22Rv1 (cell line): ENCODE results near the gene COL12A1.

Experiments used
- H3K27ac ChIP-seq: fragments of 450-650 bp; 2 replicates; pipeline ENCODE4 v1.5.1; 2017
- ZFX ChIP-seq: fragments of 450-650 bp; IDR thresholded peaks from 2 replicates; pipeline ENCODE4 v1.6.1; 2017; ENCODE audit warnings: antibody characterized with exemption, borderline replicate concordance
- TF ChIP-seq, protein P1 (sequence below): fragments of 450-650 bp; IDR thresholded peaks from 2 replicates; pipeline ENCODE4 v1.5.1; 2017; ENCODE audit warnings: mild to moderate bottlenecking

The COL12A1 gene

DNA sequence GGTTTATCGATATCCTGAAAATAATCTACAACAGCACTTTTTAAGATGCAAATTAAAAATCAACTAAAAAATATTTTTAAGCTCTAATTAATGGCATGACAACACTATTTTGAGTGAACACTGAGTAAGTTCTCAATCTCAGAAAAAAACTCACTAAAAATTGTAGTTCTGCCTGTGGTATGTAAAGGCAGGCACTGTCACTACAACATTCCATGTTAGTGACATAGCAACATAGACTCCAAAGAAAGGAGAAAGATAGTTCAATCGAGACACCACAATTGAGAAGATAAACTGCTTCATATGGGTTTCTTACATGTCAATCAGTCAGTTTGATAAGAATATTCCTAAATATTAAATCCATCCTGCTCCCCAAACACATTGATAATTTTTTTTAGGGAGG, 38.0 kb downstream of the COL12A1 start:
- no peak overlapping the region for H3K27ac ChIP-seq
- no peak for TF ChIP-seq ZFX
- TF ChIP-seq, protein P1, sequence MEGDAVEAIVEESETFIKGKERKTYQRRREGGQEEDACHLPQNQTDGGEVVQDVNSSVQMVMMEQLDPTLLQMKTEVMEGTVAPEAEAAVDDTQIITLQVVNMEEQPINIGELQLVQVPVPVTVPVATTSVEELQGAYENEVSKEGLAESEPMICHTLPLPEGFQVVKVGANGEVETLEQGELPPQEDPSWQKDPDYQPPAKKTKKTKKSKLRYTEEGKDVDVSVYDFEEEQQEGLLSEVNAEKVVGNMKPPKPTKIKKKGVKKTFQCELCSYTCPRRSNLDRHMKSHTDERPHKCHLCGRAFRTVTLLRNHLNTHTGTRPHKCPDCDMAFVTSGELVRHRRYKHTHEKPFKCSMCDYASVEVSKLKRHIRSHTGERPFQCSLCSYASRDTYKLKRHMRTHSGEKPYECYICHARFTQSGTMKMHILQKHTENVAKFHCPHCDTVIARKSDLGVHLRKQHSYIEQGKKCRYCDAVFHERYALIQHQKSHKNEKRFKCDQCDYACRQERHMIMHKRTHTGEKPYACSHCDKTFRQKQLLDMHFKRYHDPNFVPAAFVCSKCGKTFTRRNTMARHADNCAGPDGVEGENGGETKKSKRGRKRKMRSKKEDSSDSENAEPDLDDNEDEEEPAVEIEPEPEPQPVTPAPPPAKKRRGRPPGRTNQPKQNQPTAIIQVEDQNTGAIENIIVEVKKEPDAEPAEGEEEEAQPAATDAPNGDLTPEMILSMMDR: no peak

DNA sequence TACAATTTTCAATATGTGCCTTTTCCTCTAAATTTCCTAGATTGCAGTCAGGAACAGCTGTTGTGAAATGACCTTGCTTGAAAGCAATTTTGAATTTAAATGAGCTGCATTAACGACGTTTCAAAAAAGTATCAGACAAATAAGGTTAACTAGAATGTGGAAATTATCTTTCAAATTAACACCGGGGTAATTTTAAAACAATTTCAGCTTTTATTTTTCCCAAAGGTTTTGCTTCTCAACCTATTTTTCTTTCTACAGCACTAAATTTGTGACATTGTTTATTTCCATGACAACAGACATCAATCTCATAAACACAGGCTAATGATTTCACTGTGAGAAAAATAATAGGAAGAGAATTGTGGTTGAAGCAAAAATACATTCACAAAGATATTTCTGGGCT, 38.5 kb downstream of the COL12A1 start:
- H3K27ac ChIP-seq: no peak overlapping the region
- TF ChIP-seq, protein P1: no peak
- no peak for TF ChIP-seq ZFX

DNA sequence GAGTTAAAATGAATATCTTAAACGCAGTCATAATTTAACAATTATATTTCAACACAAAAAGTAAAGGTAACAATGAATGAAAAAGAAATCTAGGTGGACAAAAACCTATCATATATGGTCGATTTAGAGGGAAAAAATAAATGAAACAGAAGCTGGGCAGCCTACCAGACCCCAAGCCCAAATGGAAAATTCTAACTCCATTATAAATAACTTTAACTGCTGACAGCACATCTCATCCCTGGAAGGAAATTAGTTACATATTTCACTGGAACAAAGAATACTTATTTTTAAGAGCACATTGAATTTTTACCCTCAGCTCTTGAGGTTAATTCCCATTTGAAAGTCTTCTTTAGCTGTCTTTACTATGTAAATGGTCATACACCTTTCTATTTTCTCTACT, 39.1 kb downstream of the COL12A1 start:
- TF ChIP-seq, protein P1: no peak
- no peak for TF ChIP-seq ZFX
- no peak overlapping the region for H3K27ac ChIP-seq

DNA sequence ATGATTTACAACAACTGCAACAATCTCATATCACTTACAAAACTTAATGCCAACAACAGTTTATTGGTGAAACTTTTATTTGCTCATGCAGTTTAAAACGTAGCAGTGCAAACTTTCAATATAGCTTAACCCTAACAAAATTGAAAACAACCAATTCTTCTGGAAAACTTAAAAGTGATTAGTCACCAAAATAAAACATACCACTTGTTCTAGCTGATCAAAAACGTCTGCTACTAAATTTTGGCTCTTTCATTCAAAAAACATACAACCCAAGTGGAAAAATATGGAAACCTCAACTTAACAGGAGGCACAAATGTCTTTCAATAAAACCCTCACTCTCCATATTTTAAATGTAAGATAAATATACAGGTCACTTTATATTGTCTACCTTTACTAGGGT, 39.6 kb downstream of the COL12A1 start:
- no peak overlapping the region for H3K27ac ChIP-seq
- TF ChIP-seq, protein P1: no peak
- TF ChIP-seq ZFX: no peak

DNA sequence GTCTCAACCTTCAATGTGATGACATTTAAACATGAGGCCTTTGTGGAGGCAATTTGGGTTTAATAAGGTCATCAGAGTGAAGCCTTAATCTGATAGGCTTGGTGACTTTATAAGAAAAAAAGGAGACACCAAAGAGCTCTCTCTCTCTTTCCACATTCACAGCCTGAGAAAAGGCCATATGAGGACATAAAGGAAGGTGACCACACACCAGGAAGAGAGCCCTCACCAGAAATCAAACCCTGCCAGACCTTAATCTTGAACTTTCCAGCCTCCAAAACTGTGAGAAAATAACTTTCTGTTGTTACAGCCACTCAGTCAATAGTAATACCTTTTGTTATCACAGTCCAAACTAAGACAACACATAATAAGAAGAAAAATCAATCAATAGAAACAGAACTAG, 47.7 kb downstream of the COL12A1 start:
- TF ChIP-seq, protein P1: no peak
- no peak for TF ChIP-seq ZFX
- no peak overlapping the region for H3K27ac ChIP-seq

DNA sequence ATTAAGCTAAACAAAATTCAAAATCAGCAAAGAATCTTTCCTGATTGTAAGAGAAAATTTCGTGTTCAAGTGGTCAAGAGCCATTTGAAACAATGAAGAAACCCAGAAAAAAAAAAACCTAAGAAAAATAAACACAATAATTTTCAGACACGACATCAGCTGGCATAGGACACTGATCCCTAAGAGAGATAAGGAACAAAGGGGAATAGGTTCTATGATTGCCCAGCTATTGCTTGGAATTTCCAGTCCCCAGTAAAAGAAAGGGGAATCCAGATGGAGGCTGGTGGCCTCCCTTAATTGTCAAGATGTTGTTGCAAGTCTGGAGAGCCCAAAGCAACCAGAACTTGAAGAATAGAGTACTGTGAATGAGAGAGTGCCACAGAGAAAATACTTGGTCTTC, 48.5 kb downstream of the COL12A1 start:
- no peak for TF ChIP-seq ZFX
- TF ChIP-seq, protein P1: no peak
- H3K27ac ChIP-seq: no peak overlapping the region

DNA sequence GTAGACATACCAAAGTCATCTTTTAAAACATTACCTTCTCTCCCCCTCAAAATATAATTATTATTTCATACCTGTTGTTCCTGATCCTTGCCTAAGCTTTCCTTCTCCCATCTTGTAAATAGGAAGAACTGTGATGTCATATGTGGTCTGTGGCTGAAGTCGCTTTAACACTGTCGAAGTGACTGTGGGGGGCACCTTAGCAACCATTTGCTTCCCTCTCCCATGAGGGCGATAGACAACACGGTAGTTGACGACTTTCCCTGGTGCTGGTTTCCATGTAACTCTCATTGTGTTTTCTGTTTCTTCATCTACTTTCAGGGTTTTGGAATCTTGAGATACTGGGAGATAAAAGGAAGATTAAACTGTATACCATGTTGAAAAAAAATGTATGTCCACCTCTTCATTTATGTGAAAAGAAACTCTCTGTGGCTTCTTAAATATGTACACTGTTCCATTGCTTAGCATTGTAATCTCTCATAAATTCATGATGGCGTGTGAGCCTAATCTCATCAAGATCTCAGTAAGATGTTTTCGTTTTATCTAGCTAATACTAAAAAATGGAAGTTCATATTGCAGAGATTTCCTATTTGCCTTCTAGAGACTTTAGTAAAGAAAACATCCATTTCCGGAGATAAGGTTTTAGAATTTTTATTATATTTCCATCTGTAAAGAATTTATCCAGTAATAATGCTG, 49.5 kb downstream of the COL12A1 start:
- no peak overlapping the region for H3K27ac ChIP-seq
- TF ChIP-seq, protein P1: no peak
- TF ChIP-seq ZFX: no peak
